ENCODE data around the gene CCDC9.
A peak's percentile ranks its signal among the peaks of the same experiment; 100 is the strongest.

GRCh38 chr19:47305309-47305751, 49.0 kb downstream of the CCDC9 start:
- TF ChIP-seq POLR2A (IDR thresholded peaks at IDR 0.05; ENCODE audit: extremely low read depth, insufficient read length) (no peak), CTCF (IDR thresholded peaks at IDR 0.05; ENCODE audit: low read depth, low read length) (peak; percentile 100)

Measured in NB4 (cell line).